Pancreas (tissue), 10 donors: ENCODE data around the gene CACNA2D3. TPM values are rescaled to one million over a fixed set of nuclear protein-coding genes. Genes with fewer than 3 reads are reported as not detected.

ENCODE experiments used
- ATAC-seq, 4 donors: fragments of 200-7000 bp; cut with Tn5 transposase; one replicate each; pipeline versions ENCODE4 v1.8.0 to v1.9.1; 2020; ENCODE audit warnings: mild to moderate bottlenecking in 4 of 4, moderate library complexity in 4 of 4
- DNase-seq, 6 donors: peaks; one replicate each; pipeline ENCODE4 v3.0.0-alpha.2; 2020
- FAIRE-seq: peaks from 2 replicates; lab custom pipeline; 2012; peaks lifted over from hg19 to GRCh38; lab: Jason Lieb, UNC
- H3K27ac ChIP-seq, 4 donors: fragments of 200-600 bp; sonication (generic); 1 replicate in 3 of 4; 2 replicates in 1 of 4; pipeline versions ENCODE4 v1.5.0 to v1.8.0; 2020
- H3K27me3 ChIP-seq, 4 donors: fragments of 200-600 bp; one replicate each; pipeline ENCODE4 v1.8.0; 2021
- H3K36me3 ChIP-seq, 3 donors: fragments of 200-600 bp; sonication (generic) in 1 of 3; one replicate each; pipeline versions ENCODE4 v1.5.0 to v1.8.0; 2020 to 2021
- H3K4me1 ChIP-seq, 3 donors: fragments of 200-600 bp; one replicate each; pipeline ENCODE4 v1.8.0; 2021
- H3K4me3 ChIP-seq, 4 donors: fragments of 200-600 bp; sonication (generic) in 2 of 4; one replicate each; pipeline versions ENCODE4 v1.5.0 to v1.8.0; 2020 to 2021
- H3K9me3 ChIP-seq, 4 donors: fragments of 200-600 bp; one replicate each; pipeline ENCODE4 v1.8.0; 2021
- WGBS, 2 donors: extraction: QIAGEN DNeasy Blood & Tissue Kit; methylation state at CpG; one replicate each; pipeline ENCODE4 v1.1.7; 2013; 5-methylcytosine and 5-hydroxymethylcytosine counted together
- intact Hi-C, 3 donors: fragments of 100-400 bp; cut with DNase I; formaldehyde crosslinking; loops; one replicate each; pipeline versions ENCODE4 v1.11.1 to v1.14.2; 2022
- polyA plus RNA-seq, 2 donors: library from polyadenylated mRNA; stranded (reverse); fragments of 200-250 nt; gene quantifications; one replicate each; pipeline ENCODE4 v1.2.3, GENCODE V29; 2013
- total RNA-seq, 6 donors: library from RNA; stranded (reverse); fragmentation: NEBNext Ultra II Directional in 4 of 6; extraction: Animal tissue kit (Norgen Biotek cat#: 25700) in 4 of 6; gene quantifications; one replicate each; pipeline versions ENCODE4 v1.2.1 to v1.2.4, GENCODE V29; 2021 to 2023
- TF ChIP-seq, protein P1 (sequence below), 4 donors: fragments of 200-600 bp; sonication (generic) in 3 of 4; IDR thresholded peaks; one replicate each; pipeline versions ENCODE4 v1.5.0 to v1.8.0; 2021; ENCODE audit warnings: antibody characterized with exemption in 4 of 4
- donor health status: healthy with polysubstance abuse.
- donor health status: DM: no; HTN: no; CAD: no; lungs with moderate emphysema.
- donor health status: DM: no; HTN: no; CAD: no.
- donor health status: control.
- donor health status: control.
- donor health status: Bipolar disorder and iron deficiency.
- donor health status: DM: yes; HTN: yes; CAD: no.
- donor health status: DM: no; HTN: no; CAD: no.
- donor health status: DM: no; HTN: no; CAD: no.
- donor health status: DM: yes; HTN: yes; CAD: no.

CACNA2D3 gene
- total and polyA plus RNA-seq, 8 donors, result 0.19 to 0.75 (median 0.37) TPM; not detected in 2

DNA sequence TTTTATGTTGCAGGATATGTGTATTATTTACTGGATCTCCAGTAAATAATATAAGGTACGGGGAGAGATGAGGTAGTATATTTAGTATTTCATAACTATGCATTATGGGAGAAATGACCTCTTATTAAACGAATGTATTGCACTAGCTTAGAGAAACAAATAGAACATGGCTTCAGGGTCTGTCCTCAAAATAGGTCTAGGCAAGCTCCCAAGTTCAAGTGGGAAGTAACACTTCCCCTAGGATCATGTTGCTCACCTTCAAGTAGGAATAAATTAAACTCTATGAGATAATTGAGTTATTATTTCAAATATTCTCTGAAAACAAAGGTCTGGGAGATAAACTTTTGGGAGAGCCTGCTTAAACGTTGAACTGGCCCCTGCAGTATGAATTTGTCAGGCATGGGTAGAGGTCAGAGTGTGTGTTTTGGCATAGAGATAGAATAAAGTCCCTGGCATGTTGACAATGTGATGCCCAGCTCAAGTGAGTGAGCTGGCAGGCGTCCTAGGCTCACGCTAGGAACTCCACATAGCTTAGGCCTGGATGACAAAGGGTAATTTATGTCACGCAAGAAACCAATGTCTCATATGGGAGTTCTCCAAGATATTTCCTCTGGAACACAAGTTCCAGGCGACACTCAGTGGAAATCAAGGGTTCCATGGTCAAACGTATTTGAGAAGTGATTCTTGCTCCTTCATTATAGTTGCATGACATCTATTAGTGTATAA, 236.8 kb downstream of the CACNA2D3 start:
- TF ChIP-seq, protein P1, sequence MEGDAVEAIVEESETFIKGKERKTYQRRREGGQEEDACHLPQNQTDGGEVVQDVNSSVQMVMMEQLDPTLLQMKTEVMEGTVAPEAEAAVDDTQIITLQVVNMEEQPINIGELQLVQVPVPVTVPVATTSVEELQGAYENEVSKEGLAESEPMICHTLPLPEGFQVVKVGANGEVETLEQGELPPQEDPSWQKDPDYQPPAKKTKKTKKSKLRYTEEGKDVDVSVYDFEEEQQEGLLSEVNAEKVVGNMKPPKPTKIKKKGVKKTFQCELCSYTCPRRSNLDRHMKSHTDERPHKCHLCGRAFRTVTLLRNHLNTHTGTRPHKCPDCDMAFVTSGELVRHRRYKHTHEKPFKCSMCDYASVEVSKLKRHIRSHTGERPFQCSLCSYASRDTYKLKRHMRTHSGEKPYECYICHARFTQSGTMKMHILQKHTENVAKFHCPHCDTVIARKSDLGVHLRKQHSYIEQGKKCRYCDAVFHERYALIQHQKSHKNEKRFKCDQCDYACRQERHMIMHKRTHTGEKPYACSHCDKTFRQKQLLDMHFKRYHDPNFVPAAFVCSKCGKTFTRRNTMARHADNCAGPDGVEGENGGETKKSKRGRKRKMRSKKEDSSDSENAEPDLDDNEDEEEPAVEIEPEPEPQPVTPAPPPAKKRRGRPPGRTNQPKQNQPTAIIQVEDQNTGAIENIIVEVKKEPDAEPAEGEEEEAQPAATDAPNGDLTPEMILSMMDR (IDR thresholded peaks at IDR 0.05), result no peak
- Histone ChIP-seq H3K36me3 (no peaks in the 10 kb centered on the region), H3K4me1 (no peaks in the 10 kb centered on the region), H3K9me3 (no peaks in the 10 kb centered on the region), H3K4me3 (no peak overlapping the region), H3K27me3 (peaks cover 0 to 13% (median 0%) of the 10 kb centered on the region in 4 donors), H3K27ac (no peak overlapping the region)
- no peak for DNase-seq
- FAIRE-seq, result no peak
- ATAC-seq, result no peak
- intact Hi-C loops, result no loop called here
- 64 to 65% methylated on average over 8 of the region's 8 CpGs for WGBS, 2 donors

DNA sequence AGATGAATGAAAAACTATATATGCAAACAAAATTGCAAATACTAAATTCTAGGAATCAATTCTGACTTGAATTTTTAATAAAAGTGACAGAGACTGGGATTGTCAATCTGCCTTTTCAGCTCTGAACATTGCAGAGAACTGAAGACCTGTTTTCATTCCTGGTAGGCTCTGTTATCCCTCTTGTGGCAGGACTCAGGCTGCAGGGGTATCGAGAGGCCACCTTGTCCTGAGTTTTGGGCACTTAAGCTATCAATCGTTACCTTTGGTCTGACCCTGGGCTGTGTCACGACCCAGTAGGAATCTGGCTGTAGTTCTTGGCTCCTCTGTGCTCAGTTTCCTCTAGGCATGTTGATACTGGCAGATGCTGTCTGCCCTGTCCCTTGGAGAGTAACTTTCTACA, 238.0 kb downstream of the CACNA2D3 start:
- WGBS, 2 donors, result 66 to 78% methylated on average over 3 of the region's 3 CpGs

DNA sequence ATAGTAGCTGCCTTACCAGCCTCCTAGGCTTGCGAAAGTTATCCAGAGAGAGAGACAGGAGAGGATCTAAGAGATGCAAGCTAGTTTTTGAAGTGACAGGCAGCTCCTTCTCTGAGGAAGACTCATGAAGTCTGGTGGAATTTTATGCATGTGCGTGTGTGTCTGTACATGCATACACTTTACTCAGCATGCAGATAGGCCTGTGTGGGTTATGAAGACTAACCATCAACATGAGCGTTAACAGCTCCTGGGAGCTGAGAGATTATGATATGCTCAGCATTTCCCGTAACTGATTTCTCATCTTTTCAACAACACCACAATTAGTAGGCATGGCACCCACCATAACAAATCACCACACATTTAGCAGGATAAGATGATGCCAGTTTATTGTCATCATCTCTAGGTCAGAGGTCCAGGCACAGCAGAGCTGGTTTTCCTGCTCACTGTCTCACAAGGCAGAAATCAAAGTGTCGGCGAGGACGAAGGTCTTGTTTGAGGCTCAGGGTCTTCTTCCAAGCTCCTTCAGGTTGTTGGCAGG, 239.5 kb downstream of the CACNA2D3 start:
- ATAC-seq (no peak), FAIRE-seq (no peak), DNase-seq (no peak)
- Histone ChIP-seq H3K4me3 (no peak overlapping the region), H3K27ac (no peak overlapping the region), H3K9me3 (no peaks in the 10 kb centered on the region), H3K27me3 (peaks cover 0 to 14% (median 0%) of the 10 kb centered on the region in 4 donors), H3K4me1 (peaks cover 0 to 2% (median 0%) of the 10 kb centered on the region in 3 donors), H3K36me3 (no peaks in the 10 kb centered on the region)
- intact Hi-C loops, result no loop called here
- TF ChIP-seq, protein P1 (IDR thresholded peaks at IDR 0.05), result no peak
- WGBS, 2 donors, result 91 to 97% methylated on average over 7 of the region's 7 CpGs

More for the DNA sequence above, 238.0 kb downstream of the CACNA2D3 start:
- Histone ChIP-seq H3K4me3 (no peak overlapping the region), H3K27ac (no peak overlapping the region), H3K9me3 (no peaks in the 10 kb centered on the region), H3K36me3 (no peaks in the 10 kb centered on the region), H3K27me3 (peaks cover 0 to 14% (median 0%) of the 10 kb centered on the region in 4 donors), H3K4me1 (no peaks in the 10 kb centered on the region)
- ATAC-seq (no peak), DNase-seq (no peak), FAIRE-seq (no peak)
- intact Hi-C loops, result no loop called here
- TF ChIP-seq, protein P1 (IDR thresholded peaks at IDR 0.05), result no peak

DNA sequence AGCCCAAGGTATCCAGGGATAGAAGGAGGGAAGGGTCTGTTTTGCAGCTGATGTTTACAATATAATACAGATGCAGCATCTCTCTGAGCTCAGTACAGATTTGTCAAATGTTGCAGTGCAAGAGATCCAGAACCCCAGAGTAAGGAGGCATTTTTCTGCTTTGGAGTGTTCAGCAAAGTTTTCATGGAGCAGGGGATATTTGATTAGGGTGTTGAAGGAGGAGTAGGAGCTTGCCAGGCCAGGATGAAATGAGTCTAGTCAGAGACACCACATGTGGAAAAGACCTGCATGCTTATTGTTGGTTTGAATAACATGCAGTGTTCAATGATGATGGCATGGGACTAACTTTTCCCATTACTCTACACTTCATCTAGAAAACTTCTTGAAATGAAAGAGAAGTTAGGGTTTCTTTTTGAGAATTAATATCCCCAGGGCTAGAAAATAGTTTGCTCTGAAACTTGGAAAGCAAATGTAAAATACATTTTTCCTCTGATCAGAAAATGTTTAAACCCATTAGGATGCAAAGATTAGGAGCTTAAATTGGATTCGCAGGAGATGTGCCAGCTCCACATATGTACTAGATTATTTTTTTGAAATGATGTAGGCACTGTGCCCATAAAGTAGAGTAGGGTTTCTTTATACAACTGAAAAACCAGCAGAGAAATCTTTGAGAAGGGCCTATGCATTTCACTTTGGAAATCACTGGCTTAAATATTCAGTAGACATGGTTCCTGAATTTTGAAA, 243.8 kb downstream of the CACNA2D3 start:
- H3K4me3 ChIP-seq, result no peak overlapping the region
- intact Hi-C loops, result no loop called here
- WGBS, 2 donors, result 46 to 62% methylated on average over 1 of the region's 1 CpG
- no peak for ATAC-seq
- FAIRE-seq, result no peak
- TF ChIP-seq, protein P1 (IDR thresholded peaks at IDR 0.05), result no peak
- H3K4me1 ChIP-seq, result peaks cover 0 to 9% (median 0%) of the 10 kb centered on the region in 3 donors
- H3K9me3 ChIP-seq, result no peaks in the 10 kb centered on the region
- peaks cover 0 to 18% (median 2%) of the 10 kb centered on the region in 4 donors for H3K27me3 ChIP-seq
- H3K27ac ChIP-seq, result no peak overlapping the region
- DNase-seq, result no peak
- no peaks in the 10 kb centered on the region for H3K36me3 ChIP-seq
